HepG2 (cell line): ENCODE measurements around the gene WDR70. TPM values are rescaled to one million over a fixed set of nuclear protein-coding genes. Genes with fewer than 3 reads are reported as not detected.

Experiments
- CBX1 ChIP-seq: IDR thresholded peaks from one replicate; pipeline ENCODE4 v1.6.1; 2016; ENCODE audit warnings: antibody characterized with exemption, low read depth
- DMAP1 ChIP-seq: IDR thresholded peaks from 2 replicates; pipeline ENCODE4 v1.6.1; 2016
- ELF4 ChIP-seq: sonication (generic); formaldehyde crosslinking; IDR thresholded peaks from 2 replicates; pipeline ENCODE4 v1.5.0; 2020; ENCODE audit warnings: missing genetic modification reagents, mild to moderate bottlenecking, moderate library complexity, borderline replicate concordance
- GTF3A ChIP-seq: sonication (generic); formaldehyde crosslinking; conservative IDR thresholded peaks from 2 replicates; pipeline ENCODE4 v1.4.0; 2020; ENCODE audit warnings: mild to moderate bottlenecking, missing genetic modification reagents
- NONO ChIP-seq, 2 experiments: fragments of 450-650 bp in 1 of 2; sonication (generic) in 1 of 2; formaldehyde crosslinking in 1 of 2; IDR thresholded peaks in 1 of 2; conservative IDR thresholded peaks in 1 of 2; 2 replicates each; pipeline versions ENCODE4 v1.6.1 to v1.8.0; 2017 to 2022; ENCODE audit warnings: mild to moderate bottlenecking in 1 of 2, missing genetic modification reagents in 1 of 2, moderate library complexity in 1 of 2
- ONECUT2 ChIP-seq: sonication (generic); formaldehyde crosslinking; IDR thresholded peaks from 2 replicates; pipeline ENCODE4 v1.4.0; 2020; ENCODE audit warnings: missing genetic modification reagents
- SIX1 ChIP-seq: sonication (generic); formaldehyde crosslinking; IDR thresholded peaks from 2 replicates; pipeline ENCODE4 v1.4.0; 2020; ENCODE audit warnings: missing genetic modification reagents, borderline replicate concordance
- ZFP1 ChIP-seq: IDR thresholded peaks from 2 replicates; pipeline ENCODE4 v1.6.1; 2016
- ZFP37 ChIP-seq: sonication (generic); formaldehyde crosslinking; IDR thresholded peaks from 2 replicates; pipeline ENCODE4 v1.4.0; 2020; ENCODE audit warnings: missing genetic modification reagents, borderline replicate concordance
- ZNF251 ChIP-seq: sonication (generic); formaldehyde crosslinking; IDR thresholded peaks from 2 replicates; pipeline ENCODE4 v1.9.0; 2021; ENCODE audit warnings: mild to moderate bottlenecking, missing genetic modification reagents
- ZNF383 ChIP-seq: sonication (generic); formaldehyde crosslinking; IDR thresholded peaks from 2 replicates; pipeline ENCODE4 v1.4.0; 2020; ENCODE audit warnings: missing genetic modification reagents, mild to moderate bottlenecking, borderline replicate concordance
- ZNF746 ChIP-seq: sonication (generic); formaldehyde crosslinking; IDR thresholded peaks from 2 replicates; pipeline ENCODE4 v1.8.0; 2022; ENCODE audit warnings: mild to moderate bottlenecking, missing genetic modification reagents
- ZSCAN9 ChIP-seq: IDR thresholded peaks from 2 replicates; pipeline ENCODE4 v1.6.1; 2016; ENCODE audit warnings: borderline replicate concordance
- polyA plus RNA-seq, 8 experiments: library from polyadenylated mRNA; depleted of rRNA in 3 of 8; stranded (reverse) in 7 of 8; unstranded in 1 of 8; fragments of >200 nt; fragmentation: Illumina TruSeq in 4 of 8; extraction: Trizol in 4 of 8; gene quantifications; 2 replicates each; pipeline versions ENCODE4 v1.2.1 to v1.2.3, GENCODE V29; 2011 to 2016; ENCODE audit warnings: low read depth in 4 of 8, missing spikeins in 1 of 8, mixed read lengths in 1 of 8; ENCODE audit not compliant: insufficient read depth in 1 of 8
- total RNA-seq, 5 experiments: library from RNA; depleted of rRNA; stranded (reverse); fragments of >200 nt; fragmentation: Illumina TruSeq; extraction: Trizol; gene quantifications; 2 replicates each; pipeline ENCODE4 v1.2.3, GENCODE V29; 2016; ENCODE audit warnings: low read depth in 1 of 5
- TF ChIP-seq, protein P1 (sequence below): sonication (generic); formaldehyde crosslinking; IDR thresholded peaks from 2 replicates; pipeline ENCODE4 v1.4.0; 2020; ENCODE audit warnings: mild to moderate bottlenecking, missing genetic modification reagents, borderline replicate concordance
- TF ChIP-seq, protein P2 (sequence below): sonication (generic); formaldehyde crosslinking; IDR thresholded peaks from 2 replicates; pipeline ENCODE4 v1.5.0; 2020; ENCODE audit warnings: missing genetic modification reagents
- TF ChIP-seq, protein P3 (sequence below): IDR thresholded peaks from 2 replicates; pipeline ENCODE4 v1.6.1; 2012; ENCODE audit warnings: low read length, improper control_type of control experiment
- TF ChIP-seq, protein P4 (sequence below): sonication (generic); formaldehyde crosslinking; IDR thresholded peaks from 2 replicates; pipeline ENCODE4 v1.5.1; 2020; ENCODE audit warnings: mild to moderate bottlenecking, missing genetic modification reagents

WDR70 gene
- total and polyA plus RNA-seq, 2 of the 13 experiments (the other 11 are each of a cell fraction or from before 2014, with no cell fraction given), result 14.6 to 30.6 TPM

DNA sequence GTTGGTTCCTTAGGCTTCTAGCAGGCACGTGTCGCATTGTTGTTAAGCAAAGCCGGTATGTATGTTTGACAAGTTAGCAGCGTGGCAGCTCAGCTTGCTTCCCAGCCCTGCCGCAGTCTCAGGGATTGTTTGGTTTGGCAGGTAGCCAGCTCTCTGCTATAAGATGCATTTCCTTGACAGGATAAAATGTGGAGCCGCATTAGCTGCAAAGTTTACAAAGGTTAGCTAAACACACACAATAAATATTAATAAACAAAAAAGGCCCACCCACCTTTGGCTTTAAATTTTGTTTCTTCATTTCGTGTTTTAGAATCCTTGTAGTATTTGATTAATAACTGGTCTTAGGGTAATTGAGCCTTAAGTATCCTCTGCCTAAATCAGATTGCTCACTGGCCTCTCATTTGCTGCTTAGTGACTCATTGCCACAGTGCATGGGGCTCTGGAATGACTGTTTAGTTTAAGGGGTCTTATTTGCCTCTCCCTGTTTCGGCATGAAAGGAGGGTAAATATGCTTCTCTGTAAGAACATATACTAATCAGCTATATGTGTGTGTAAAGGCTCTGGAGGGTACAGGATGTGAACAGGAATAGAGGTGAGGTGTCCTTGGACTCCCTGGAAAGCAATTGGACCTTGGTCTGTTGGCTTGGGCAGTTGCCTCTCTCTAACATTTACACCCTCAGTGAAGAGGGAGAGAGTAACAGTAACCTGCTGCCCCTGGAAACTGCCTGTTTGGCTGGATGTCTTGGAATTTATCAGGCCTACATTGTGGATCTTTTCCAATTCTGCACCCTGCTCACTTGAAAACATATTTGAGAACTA lies 338.7 kb downstream of the WDR70 start (continued):
- no peak for TF ChIP-seq ELF4 (CRISPR knock-in tag)
- TF ChIP-seq NONO (IDR thresholded peaks at IDR 0.05), result no peak
- TF ChIP-seq NONO (CRISPR knock-in tag; conservative IDR thresholded peaks at IDR 0.05), result peak; percentile 81
- peak; percentile 75; the same call in 1 of the 2 replicates for TF ChIP-seq SIX1
- TF ChIP-seq ZFP37, result 0 out of 2 replicates have a peak, but pooled peaks have one; percentile 42
- TF ChIP-seq ONECUT2 (CRISPR knock-in tag), result peak; percentile 57
- TF ChIP-seq, protein P1, sequence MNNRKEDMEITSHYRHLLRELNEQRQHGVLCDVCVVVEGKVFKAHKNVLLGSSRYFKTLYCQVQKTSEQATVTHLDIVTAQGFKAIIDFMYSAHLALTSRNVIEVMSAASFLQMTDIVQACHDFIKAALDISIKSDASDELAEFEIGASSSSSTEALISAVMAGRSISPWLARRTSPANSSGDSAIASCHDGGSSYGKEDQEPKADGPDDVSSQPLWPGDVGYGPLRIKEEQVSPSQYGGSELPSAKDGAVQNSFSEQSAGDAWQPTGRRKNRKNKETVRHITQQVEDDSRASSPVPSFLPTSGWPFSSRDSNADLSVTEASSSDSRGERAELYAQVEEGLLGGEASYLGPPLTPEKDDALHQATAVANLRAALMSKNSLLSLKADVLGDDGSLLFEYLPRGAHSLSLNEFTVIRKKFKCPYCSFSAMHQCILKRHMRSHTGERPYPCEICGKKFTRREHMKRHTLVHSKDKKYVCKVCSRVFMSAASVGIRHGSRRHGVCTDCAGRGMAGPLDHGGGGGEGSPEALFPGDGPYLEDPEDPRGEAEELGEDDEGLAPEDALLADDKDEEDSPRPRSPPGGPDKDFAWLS, result no peak
- no peak for TF ChIP-seq ZFP1 (CRISPR knock-in tag)
- TF ChIP-seq, protein P2, sequence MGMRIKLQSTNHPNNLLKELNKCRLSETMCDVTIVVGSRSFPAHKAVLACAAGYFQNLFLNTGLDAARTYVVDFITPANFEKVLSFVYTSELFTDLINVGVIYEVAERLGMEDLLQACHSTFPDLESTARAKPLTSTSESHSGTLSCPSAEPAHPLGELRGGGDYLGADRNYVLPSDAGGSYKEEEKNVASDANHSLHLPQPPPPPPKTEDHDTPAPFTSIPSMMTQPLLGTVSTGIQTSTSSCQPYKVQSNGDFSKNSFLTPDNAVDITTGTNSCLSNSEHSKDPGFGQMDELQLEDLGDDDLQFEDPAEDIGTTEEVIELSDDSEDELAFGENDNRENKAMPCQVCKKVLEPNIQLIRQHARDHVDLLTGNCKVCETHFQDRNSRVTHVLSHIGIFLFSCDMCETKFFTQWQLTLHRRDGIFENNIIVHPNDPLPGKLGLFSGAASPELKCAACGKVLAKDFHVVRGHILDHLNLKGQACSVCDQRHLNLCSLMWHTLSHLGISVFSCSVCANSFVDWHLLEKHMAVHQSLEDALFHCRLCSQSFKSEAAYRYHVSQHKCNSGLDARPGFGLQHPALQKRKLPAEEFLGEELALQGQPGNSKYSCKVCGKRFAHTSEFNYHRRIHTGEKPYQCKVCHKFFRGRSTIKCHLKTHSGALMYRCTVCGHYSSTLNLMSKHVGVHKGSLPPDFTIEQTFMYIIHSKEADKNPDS, result peak; percentile 87; the same call in 1 of the 2 replicates
- TF ChIP-seq, protein P3, sequence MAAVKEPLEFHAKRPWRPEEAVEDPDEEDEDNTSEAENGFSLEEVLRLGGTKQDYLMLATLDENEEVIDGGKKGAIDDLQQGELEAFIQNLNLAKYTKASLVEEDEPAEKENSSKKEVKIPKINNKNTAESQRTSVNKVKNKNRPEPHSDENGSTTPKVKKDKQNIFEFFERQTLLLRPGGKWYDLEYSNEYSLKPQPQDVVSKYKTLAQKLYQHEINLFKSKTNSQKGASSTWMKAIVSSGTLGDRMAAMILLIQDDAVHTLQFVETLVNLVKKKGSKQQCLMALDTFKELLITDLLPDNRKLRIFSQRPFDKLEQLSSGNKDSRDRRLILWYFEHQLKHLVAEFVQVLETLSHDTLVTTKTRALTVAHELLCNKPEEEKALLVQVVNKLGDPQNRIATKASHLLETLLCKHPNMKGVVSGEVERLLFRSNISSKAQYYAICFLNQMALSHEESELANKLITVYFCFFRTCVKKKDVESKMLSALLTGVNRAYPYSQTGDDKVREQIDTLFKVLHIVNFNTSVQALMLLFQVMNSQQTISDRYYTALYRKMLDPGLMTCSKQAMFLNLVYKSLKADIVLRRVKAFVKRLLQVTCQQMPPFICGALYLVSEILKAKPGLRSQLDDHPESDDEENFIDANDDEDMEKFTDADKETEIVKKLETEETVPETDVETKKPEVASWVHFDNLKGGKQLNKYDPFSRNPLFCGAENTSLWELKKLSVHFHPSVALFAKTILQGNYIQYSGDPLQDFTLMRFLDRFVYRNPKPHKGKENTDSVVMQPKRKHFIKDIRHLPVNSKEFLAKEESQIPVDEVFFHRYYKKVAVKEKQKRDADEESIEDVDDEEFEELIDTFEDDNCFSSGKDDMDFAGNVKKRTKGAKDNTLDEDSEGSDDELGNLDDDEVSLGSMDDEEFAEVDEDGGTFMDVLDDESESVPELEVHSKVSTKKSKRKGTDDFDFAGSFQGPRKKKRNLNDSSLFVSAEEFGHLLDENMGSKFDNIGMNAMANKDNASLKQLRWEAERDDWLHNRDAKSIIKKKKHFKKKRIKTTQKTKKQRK, result no peak
- TF ChIP-seq ZNF383 (CRISPR knock-in tag), result no peak
- TF ChIP-seq ZNF746, result peak; percentile 28; the same call in 1 of the 2 replicates
- TF ChIP-seq GTF3A (CRISPR knock-in tag), result no peak
- peak; percentile 10; the same call in 1 of the 2 replicates for TF ChIP-seq ZSCAN9 (CRISPR knock-in tag)
- TF ChIP-seq, protein P4, sequence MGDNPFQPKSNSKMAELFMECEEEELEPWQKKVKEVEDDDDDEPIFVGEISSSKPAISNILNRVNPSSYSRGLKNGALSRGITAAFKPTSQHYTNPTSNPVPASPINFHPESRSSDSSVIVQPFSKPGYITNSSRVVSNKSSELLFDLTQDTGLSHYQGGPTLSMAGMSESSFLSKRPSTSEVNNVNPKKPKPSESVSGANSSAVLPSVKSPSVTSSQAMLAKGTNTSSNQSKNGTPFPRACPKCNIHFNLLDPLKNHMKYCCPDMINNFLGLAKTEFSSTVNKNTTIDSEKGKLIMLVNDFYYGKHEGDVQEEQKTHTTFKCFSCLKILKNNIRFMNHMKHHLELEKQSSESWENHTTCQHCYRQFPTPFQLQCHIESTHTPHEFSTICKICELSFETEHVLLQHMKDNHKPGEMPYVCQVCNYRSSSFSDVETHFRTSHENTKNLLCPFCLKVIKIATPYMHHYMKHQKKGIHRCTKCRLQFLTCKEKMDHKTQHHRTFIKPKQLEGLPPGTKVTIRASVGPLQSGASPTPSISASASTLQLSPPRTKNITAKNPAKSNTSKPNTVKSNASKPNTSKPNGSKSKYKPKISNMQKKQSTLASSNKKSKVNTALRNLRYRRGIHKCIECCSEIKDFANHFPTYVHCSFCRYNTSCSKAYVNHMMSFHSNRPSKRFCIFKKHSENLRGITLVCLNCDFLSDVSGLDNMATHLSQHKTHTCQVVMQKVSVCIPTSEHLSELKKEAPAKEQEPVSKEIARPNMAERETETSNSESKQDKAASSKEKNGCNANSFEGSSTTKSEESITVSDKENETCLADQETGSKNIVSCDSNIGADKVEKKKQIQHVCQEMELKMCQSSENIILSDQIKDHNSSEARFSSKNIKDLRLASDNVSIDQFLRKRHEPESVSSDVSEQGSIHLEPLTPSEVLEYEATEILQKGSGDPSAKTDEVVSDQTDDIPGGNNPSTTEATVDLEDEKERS (CRISPR knock-in tag), result 0 out of 2 replicates have a peak, but pooled peaks have one; percentile 26
- no peak for TF ChIP-seq ZNF251 (CRISPR knock-in tag)
- TF ChIP-seq CBX1, result no peak
- TF ChIP-seq DMAP1 (CRISPR knock-in tag), result 0 out of 2 replicates have a peak, but pooled peaks have one; percentile 33
